RKO (cell line): Measurements from ENCODE around the gene XPO5.
A peak's percentile ranks its signal among the peaks of the same experiment; 100 is the strongest.
"Not testable (repeated sequence)": the region's sequence is repeated elsewhere in the genome, so short reads cannot be mapped to it uniquely, and the experiment has no call there.

Experiments
- DNase-seq: peaks from one replicate; pipeline ENCODE4 v3.0.0-alpha.2; 2016; ENCODE audit warnings: low spot score

The XPO5 gene

GRCh38 chr6:43575772-43576551, at the start of gene XPO5, which contains the start of gene POLH:
XPO5 (minus strand) TSS chr6:43576038; CDS start chr6:43575864, 174 bp downstream.
POLH (plus strand) TSS chr6:43576185; CDS start chr6:43582320, 6,135 bp downstream.
- peak; percentile 95 for DNase-seq

- DNase-seq = no peak
These were observed 49.7 kb upstream of the XPO5 start for GRCh38 chr6:43625393-43625992.

GRCh38 chr6:43624786-43625288, 49.0 kb upstream of the XPO5 start:
- no peak for DNase-seq

- no peak for DNase-seq
These were observed 48.3 kb upstream of the XPO5 start for GRCh38 chr6:43623880-43624785.

- DNase-seq = no peak
These were observed 46.7 kb upstream of the XPO5 start for GRCh38 chr6:43622541-43622940.

GRCh38 chr6:43621836-43622180, 46.0 kb upstream of the XPO5 start:
- DNase-seq = no peak

GRCh38 chr6:43621078-43621835, 45.4 kb upstream of the XPO5 start:
- DNase-seq = no peak

GRCh38 chr6:43616725-43617472, 41.1 kb upstream of the XPO5 start:
- no peak for DNase-seq

GRCh38 chr6:43614396-43614730, 38.5 kb upstream of the XPO5 start:
- DNase-seq = no peak

GRCh38 chr6:43613721-43614395, 38.0 kb upstream of the XPO5 start:
- DNase-seq = no peak

- DNase-seq = no peak
These were observed 34.6 kb upstream of the XPO5 start for GRCh38 chr6:43610431-43610830.

- DNase-seq = no peak
These were observed 33.6 kb upstream of the XPO5 start for GRCh38 chr6:43609402-43609801.

- DNase-seq = no peak
These were observed 33.0 kb upstream of the XPO5 start for GRCh38 chr6:43608807-43609206.

GRCh38 chr6:43608310-43608763, 32.5 kb upstream of the XPO5 start:
- peak; percentile 80 for DNase-seq

GRCh38 chr6:43606019-43606418, 30.2 kb upstream of the XPO5 start:
- DNase-seq = no peak

GRCh38 chr6:43604174-43604573, 28.3 kb upstream of the XPO5 start:
- DNase-seq = peak; percentile 80

GRCh38 chr6:43600595-43600994, 24.8 kb upstream of the XPO5 start:
- DNase-seq = no peak

GRCh38 chr6:43593938-43594337, 18.1 kb upstream of the XPO5 start:
- no peak for DNase-seq

GRCh38 chr6:43589564-43589963, 13.7 kb upstream of the XPO5 start:
- not testable (repeated sequence) for DNase-seq

- DNase-seq = no peak
These were observed 12.4 kb upstream of the XPO5 start for GRCh38 chr6:43588194-43588593.
